KBM-7 (cell line): ENCODE measurements around the gene RORC.
A peak's percentile ranks its signal among the peaks of the same experiment; 100 is the strongest.
"Not testable (repeated sequence)": the region's sequence is repeated elsewhere in the genome, so short reads cannot be mapped to it uniquely, and the experiment has no call there.

Source experiments
- DNase-seq: peaks from one replicate; pipeline ENCODE4 v3.0.0-alpha.2; 2015
- in situ Hi-C: fragments of 300-500 bp; cut with MboI; formaldehyde crosslinking; loops from 2 replicates; pipeline ENCODE4 v1.14.3; 2020; ENCODE audit warnings: low sequenced_read_pairs, low pct_unique_long_range_greater_than_20kb, mixed read lengths

RORC gene

GRCh38 chr1:151831605-151832004 lies at the start of gene RORC:
Gene RORC, minus strand, starts transcription at chr1:151831802. Its CDS starts 38 bp downstream, at chr1:151831764.
- DNase-seq = no peak
- in situ Hi-C loops = no loop called here

GRCh38 chr1:151875419-151876097 lies 44.0 kb upstream of the RORC start:
- in situ Hi-C loops = no loop called here
- DNase-seq = no peak

GRCh38 chr1:151872776-151873175 lies 41.2 kb upstream of the RORC start:
- in situ Hi-C loops = not testable (repeated sequence)
- DNase-seq = peak; percentile 83

GRCh38 chr1:151871284-151872030 lies 39.9 kb upstream of the RORC start:
- in situ Hi-C loops = no loop called here
- no peak for DNase-seq

- DNase-seq = no peak
- in situ Hi-C loops = no loop called here
Observed at GRCh38 chr1:151868486-151868885, 36.9 kb upstream of the RORC start.

- in situ Hi-C loops = no loop called here
Observed at GRCh38 chr1:151867765-151868411, 36.3 kb upstream of the RORC start.

GRCh38 chr1:151867321-151867720 lies 35.7 kb upstream of the RORC start:
- in situ Hi-C loops = no loop called here
- no peak for DNase-seq

More at GRCh38 chr1:151867765-151868411, 36.3 kb upstream of the RORC start:
- DNase-seq = peak; percentile 52

GRCh38 chr1:151864411-151864810 lies 32.8 kb upstream of the RORC start:
- in situ Hi-C loops = no loop called here
- no peak for DNase-seq

- no peak for DNase-seq
- in situ Hi-C loops = no loop called here
Observed at GRCh38 chr1:151862604-151863003, 31.0 kb upstream of the RORC start.

- in situ Hi-C loops = no loop called here
- DNase-seq = no peak
Observed at GRCh38 chr1:151860504-151861187, 29.0 kb upstream of the RORC start.

GRCh38 chr1:151859891-151860293 lies 28.3 kb upstream of the RORC start:
- DNase-seq = no peak
- in situ Hi-C loops = no loop called here

- in situ Hi-C loops = no loop called here
- no peak for DNase-seq
Observed at GRCh38 chr1:151858886-151859665, 27.5 kb upstream of the RORC start.

- peak; percentile 55 for DNase-seq
- in situ Hi-C loops = no loop called here
Observed at GRCh38 chr1:151858030-151858746, 26.6 kb upstream of the RORC start.

- in situ Hi-C loops = no loop called here
- no peak for DNase-seq
Observed at GRCh38 chr1:151855933-151856332, 24.3 kb upstream of the RORC start.

GRCh38 chr1:151855516-151855915 lies 23.9 kb upstream of the RORC start:
- DNase-seq, in situ Hi-C loops: not testable (repeated sequence)

- no peak for DNase-seq
- in situ Hi-C loops = no loop called here
Observed at GRCh38 chr1:151854658-151855057, 23.1 kb upstream of the RORC start.

- in situ Hi-C loops = no loop called here
- DNase-seq = no peak
Observed at GRCh38 chr1:151853411-151853943, 21.9 kb upstream of the RORC start, which contains the start of gene THEM5. Gene THEM5, minus strand, starts transcription at chr1:151853712. Its CDS starts 147 bp downstream, at chr1:151853565.

GRCh38 chr1:151852733-151853132 lies 21.1 kb upstream of the RORC start:
- in situ Hi-C loops = no loop called here
- DNase-seq = no peak
